Endothelial cell of umbilical vein (primary cell): ENCODE results near the gene ZNF260. TPM values are rescaled to one million over a fixed set of nuclear protein-coding genes. Genes with fewer than 3 reads are reported as not detected.

Experiments
- BruUV-seq: library from RNA; stranded (reverse); fragments of 400-500 nt; replicated peaks from 2 replicates; lab custom pipeline; 2021; lab: Mats Ljungman, UMichigan
- CTCF ChIA-PET: fragments of 300-600, 350-600 bp; sonication (Branson Sonifier 250); formaldehyde crosslinking; loops from one replicate; lab custom pipeline; 2021; ENCODE audit warnings: antibody characterized with exemption, inconsistent platforms; lab: Charles Lee
- POLR2A ChIA-PET: fragments of 300-600, 350-600 bp; sonication (Branson Sonifier 250); formaldehyde crosslinking; loops from one replicate; lab custom pipeline; 2021; ENCODE audit warnings: antibody characterized with exemption, inconsistent platforms; lab: Charles Lee
- DNase-seq: peaks from one replicate; pipeline ENCODE4 v3.0.0-alpha.2; 2011; ENCODE audit warnings: low read depth, low spot score
- FAIRE-seq: peaks from 2 replicates; lab custom pipeline; 2011; peaks lifted over from hg19 to GRCh38; lab: Jason Lieb, UNC
- H2AFZ ChIP-seq: 2 replicates; pipeline ENCODE4 v1.6.0; 2012; ENCODE audit warnings: low read depth, low read length, control low read depth, inconsistent platforms
- H3K27ac ChIP-seq: 2 replicates; pipeline ENCODE4 v1.5.1; 2011; ENCODE audit warnings: low read depth, mild to moderate bottlenecking, control low read depth, low read length, moderate library complexity; ENCODE audit not compliant: insufficient read depth
- H3K27me3 ChIP-seq, 2 experiments: 2 replicates each; pipeline versions ENCODE4 v1.6.0 to v1.6.1; 2011; ENCODE audit warnings: low read length in 2 of 2, mixed read lengths in 1 of 2; ENCODE audit not compliant: control insufficient read depth in 2 of 2, insufficient read depth in 2 of 2
- H3K36me3 ChIP-seq, 2 experiments: 2 replicates in 1 of 2; 3 replicates in 1 of 2; pipeline ENCODE4 v1.5.1; 2011; ENCODE audit warnings: low read length in 2 of 2, mild to moderate bottlenecking in 1 of 2, moderate library complexity in 1 of 2; ENCODE audit not compliant: control insufficient read depth in 2 of 2, insufficient read depth in 2 of 2; ENCODE audit errors: extremely low read depth in 1 of 2
- H3K4me1 ChIP-seq: 3 replicates; pipeline ENCODE4 v1.5.1; 2011; ENCODE audit warnings: mild to moderate bottlenecking, low read length; ENCODE audit not compliant: control insufficient read depth, insufficient read depth; ENCODE audit errors: extremely low read depth
- H3K4me2 ChIP-seq: 2 replicates; pipeline ENCODE4 v1.6.1; 2011; ENCODE audit warnings: low read length, control low read depth, mixed read lengths; ENCODE audit not compliant: insufficient read depth
- H3K4me3 ChIP-seq, 3 experiments: fragments of 200-600 bp in 1 of 3; sonication (generic), shearing (Covaris generic) in 1 of 3; replicated peaks in 1 of 3; 2 replicates each; pipeline ENCODE4 v1.5.1; 2011 to 2016; ENCODE audit warnings: control low read depth in 3 of 3, low read length in 3 of 3, mild to moderate bottlenecking in 2 of 3, inconsistent platforms in 1 of 3, low read depth in 1 of 3, moderate library complexity in 1 of 3; ENCODE audit not compliant: insufficient read depth in 1 of 3
- H3K79me2 ChIP-seq: 2 replicates; pipeline ENCODE4 v1.6.0; 2012; ENCODE audit warnings: low read length, inconsistent platforms; ENCODE audit not compliant: control insufficient read depth, insufficient read depth
- H3K9ac ChIP-seq: replicated peaks from 2 replicates; pipeline ENCODE3; 2011; ENCODE audit warnings: low read length, control low read depth; ENCODE audit not compliant: insufficient read depth; ENCODE audit errors: extremely low read depth
- H3K9me1 ChIP-seq: replicated peaks from 3 replicates; pipeline ENCODE4 v1.6.0; 2011; ENCODE audit warnings: mild to moderate bottlenecking, low read length; ENCODE audit not compliant: control insufficient read depth, insufficient read depth; ENCODE audit errors: extremely low read depth
- H3K9me3 ChIP-seq: replicated peaks from 2 replicates; pipeline ENCODE4 v1.5.1; 2012; ENCODE audit warnings: low read length, inconsistent platforms; ENCODE audit not compliant: control insufficient read depth, insufficient read depth
- H4K20me1 ChIP-seq: replicated peaks from 2 replicates; pipeline ENCODE3; 2011; ENCODE audit warnings: mild to moderate bottlenecking, low read length; ENCODE audit not compliant: control insufficient read depth, insufficient read depth; ENCODE audit errors: extremely low read depth
- CTCF ChIP-seq, 2 donors: IDR thresholded peaks; 1 replicate in 1 of 2; 2 replicates in 1 of 2; pipeline ENCODE4 v1.5.1; 2011; ENCODE audit warnings: low read length in 2 of 2, mild to moderate bottlenecking in 2 of 2, moderate library complexity in 2 of 2, control low read depth in 1 of 2, inconsistent platforms in 1 of 2, low read depth in 1 of 2; ENCODE audit not compliant: insufficient read depth in 1 of 2; ENCODE audit errors: extremely low read depth in 1 of 2
- EZH2 ChIP-seq: IDR thresholded peaks from 2 replicates; pipeline ENCODE4 v1.6.1; 2012; ENCODE audit warnings: borderline replicate concordance, low read depth, mild to moderate bottlenecking, moderate library complexity, low read length, inconsistent platforms; ENCODE audit not compliant: severe bottlenecking
- FOS ChIP-seq: IDR thresholded peaks from 2 replicates; pipeline ENCODE4 v1.6.1; 2011; ENCODE audit warnings: mild to moderate bottlenecking, low read length, moderate library complexity, borderline replicate concordance; ENCODE audit not compliant: insufficient read depth
- GATA2 ChIP-seq: IDR thresholded peaks from 2 replicates; pipeline ENCODE4 v1.7.0; 2011; ENCODE audit warnings: low read depth, mild to moderate bottlenecking, moderate library complexity, mixed read lengths, low read length; ENCODE audit not compliant: insufficient read length, insufficient read depth
- JUN ChIP-seq: IDR thresholded peaks from 2 replicates; pipeline ENCODE4 v1.6.1; 2011; ENCODE audit warnings: borderline replicate concordance, low read depth; ENCODE audit not compliant: insufficient read length, insufficient read depth
- MAX ChIP-seq: IDR thresholded peaks from 2 replicates; pipeline ENCODE4 v1.6.1; 2011; ENCODE audit not compliant: insufficient read depth, insufficient read length
- MYC ChIP-seq: IDR thresholded peaks from one replicate; pipeline ENCODE4 v1.6.1; 2011; ENCODE audit warnings: mild to moderate bottlenecking, low read depth, low read length
- POLR2A ChIP-seq: IDR thresholded peaks from 2 replicates; pipeline ENCODE4 v1.6.1; 2012; ENCODE audit warnings: low read depth, mild to moderate bottlenecking, control low read depth, low read length
- POLR2AphosphoS5 ChIP-seq: IDR thresholded peaks from 2 replicates; pipeline ENCODE4 v1.6.1; 2012; ENCODE audit warnings: low read depth, mild to moderate bottlenecking, control low read depth, low read length, moderate library complexity; ENCODE audit not compliant: insufficient read depth
- dilution Hi-C: fragments of 300-500 bp; cut with MboI; formaldehyde crosslinking; loops from one replicate; pipeline ENCODE4 v1.15.0; 2019; ENCODE audit warnings: low sequenced_read_pairs; ENCODE audit not compliant: extremely low pct_ligation_motif_present
- intact Hi-C: fragments of 100-400 bp; cut with micrococcal nuclease; formaldehyde crosslinking; loops from one replicate; pipeline ENCODE4 v1.10.0; 2022
- polyA plus RNA-seq, 4 experiments: library from polyadenylated mRNA; depleted of rRNA in 3 of 4; stranded (reverse) in 3 of 4; unstranded in 1 of 4; fragments of >200 nt; gene quantifications; 2 replicates each; pipeline versions ENCODE4 v1.2.1 to v1.2.3, GENCODE V29; 2011 to 2012; ENCODE audit warnings: missing spikeins in 1 of 4
- total RNA-seq: library from RNA; stranded (reverse); gene quantifications from 2 replicates; pipeline ENCODE4 v1.2.3, GENCODE V29; 2021

The ZNF260 gene
- total and polyA plus RNA-seq, 2 donors (not counting 3 experiments of a cell fraction or from before 2014, with no cell fraction given): 2.7 to 10.5 TPM

- dilution Hi-C loops (no loop called here), intact Hi-C loops (loop anchor here (1.0 to 10.0 kb wide), 8 partner anchors 40 to 546 kb away; partner anchors contain the start of genes ZNF146, ZNF345, ZNF420 and ZNF461)
- no peaks in the 10 kb centered on the region for H3K9me3 ChIP-seq
- H3K36me3 ChIP-seq: peaks cover 0 to 3% of the 10 kb centered on the region in 2 experiments
- peaks cover 9% of the 10 kb centered on the region for H3K4me1 ChIP-seq
- H4K20me1 ChIP-seq: no peaks in the 10 kb centered on the region
- no peak for TF ChIP-seq CTCF (IDR thresholded peaks at IDR 0.05; ENCODE audit: extremely low read depth in 1 of 2, insufficient read depth in 1 of 2, low read depth in 1 of 2, low read length in 2 of 2)
- H3K9me1 ChIP-seq: no peaks in the 10 kb centered on the region
- H3K4me3 ChIP-seq: peak overlapping the region in 2 of 3 experiments; percentile 50 to 91
- ChIA-PET POLR2A (interaction anchor here (0.6 to 1.3 kb wide), 2 partner anchors 39 to 323 kb away, joined by 3 to 4 read pairs; partner anchors contain the start of gene ZNF566), CTCF (interaction anchor here (0.7 to 1.3 kb wide), 3 partner anchors 44 to 805 kb away, joined by 3 to 5 read pairs (median 3); partner anchors contain the start of gene ZNF529)
- H3K27me3 ChIP-seq: no peaks in the 10 kb centered on the region
- peaks cover 18% of the 10 kb centered on the region for H3K79me2 ChIP-seq
- no peak overlapping the region for H3K27ac ChIP-seq
- no TSS peak for BruUV-seq
- FAIRE-seq (no peak), DNase-seq (no peak)
- peak overlapping the region; percentile 76 for H3K9ac ChIP-seq
- H3K4me2 ChIP-seq: peak overlapping the region; percentile 73
- H2AFZ ChIP-seq: peak overlapping the region; percentile 61
Measured at GRCh38 chr19:36528921-36529518, 949 bp upstream of the ZNF260 start.

DNA sequence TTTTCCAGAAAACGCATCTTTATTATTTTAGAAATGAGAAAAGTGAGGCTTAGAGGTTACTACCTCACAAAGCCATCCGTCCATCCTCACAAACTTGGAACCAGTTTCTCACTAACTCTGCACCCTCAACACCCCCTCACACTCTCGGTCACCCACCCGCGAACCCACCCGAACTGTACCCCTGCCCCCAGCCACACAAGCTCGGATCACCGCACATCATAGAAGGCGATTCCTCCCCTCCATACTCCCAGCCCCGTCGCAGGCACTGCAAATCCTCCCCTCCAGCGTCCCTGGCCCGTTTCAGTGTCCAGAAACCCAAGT lies 238 bp downstream of the ZNF260 start:
- Histone ChIP-seq H3K27me3 (no peaks in the 10 kb centered on the region), H3K79me2 (peaks cover 22% of the 10 kb centered on the region), H3K36me3 (peaks cover 0 to 3% of the 10 kb centered on the region in 2 experiments), H3K9me3 (no peaks in the 10 kb centered on the region), H3K4me2 (peak overlapping the region; percentile 73), H3K4me1 (peaks cover 9% of the 10 kb centered on the region), H3K9ac (peak overlapping the region; percentile 76), H4K20me1 (no peaks in the 10 kb centered on the region), H2AFZ (peak overlapping the region; percentile 61), H3K27ac (peak overlapping the region; percentile 65), H3K9me1 (no peaks in the 10 kb centered on the region), H3K4me3 (peak overlapping the region; percentile 40 to 91 (median 50))
- CTCF ChIA-PET: interaction anchor here (1.2 to 1.3 kb wide), 2 partner anchors 38 to 46 kb away, joined by 3 to 5 read pairs; partner anchors contain the start of genes ZNF529 and ZNF566
- DNase-seq: no peak
- dilution Hi-C loops: no loop called here
- POLR2A ChIA-PET: interaction anchor here (0.6 to 0.8 kb wide), 3 partner anchors 43 to 790 kb away, joined by 3 to 7 read pairs (median 5); partner anchors contain the start of genes ZNF146 and ZNF565
- no peak for FAIRE-seq
- no TSS peak for BruUV-seq
- intact Hi-C loops: loop anchor here (1.0 to 10.0 kb wide), 8 partner anchors 39 to 547 kb away; partner anchors contain the start of genes ZNF146, ZNF345, ZNF420 and ZNF461
- TF ChIP-seq FOS (no peak), MAX (no peak), GATA2 (no peak), POLR2AphosphoS5 (no peak), EZH2 (no peak), CTCF (IDR thresholded peaks at IDR 0.05; ENCODE audit: extremely low read depth in 1 of 2, insufficient read depth in 1 of 2, low read depth in 1 of 2, low read length in 2 of 2) (no peak), JUN (no peak), POLR2A (no peak), MYC (no peak)
